Trophoblast cell (in vitro differentiated cells and primary cell): ENCODE results near the gene EFNA1.

Source experiments
- DNase-seq, 2 donors: peaks; one replicate each; pipeline ENCODE4 v3.0.0-alpha.2; 2016
- H2AFZ ChIP-seq: 2 replicates; pipeline ENCODE4 v1.6.1; 2013; ENCODE audit warnings: low read length, moderate library complexity, mild to moderate bottlenecking; ENCODE audit not compliant: insufficient read depth, poor library complexity
- H2AK5ac ChIP-seq: 2 replicates; pipeline ENCODE4 v1.6.1; 2013; ENCODE audit warnings: mild to moderate bottlenecking, low read length
- H2BK120ac ChIP-seq: 2 replicates; pipeline ENCODE4 v1.6.1; 2013; ENCODE audit warnings: low read length, mild to moderate bottlenecking, moderate library complexity; ENCODE audit not compliant: insufficient read depth, poor library complexity
- H2BK12ac ChIP-seq: 2 replicates; pipeline ENCODE4 v1.6.1; 2013; ENCODE audit warnings: mild to moderate bottlenecking, low read length, moderate library complexity
- H2BK5ac ChIP-seq: 2 replicates; pipeline ENCODE4 v1.6.1; 2013; ENCODE audit warnings: low read length, low read depth, moderate library complexity, mild to moderate bottlenecking; ENCODE audit not compliant: poor library complexity
- H3K14ac ChIP-seq: 2 replicates; pipeline ENCODE4 v1.6.1; 2013; ENCODE audit warnings: mild to moderate bottlenecking, low read length
- H3K18ac ChIP-seq: 2 replicates; pipeline ENCODE4 v1.6.1; 2013; ENCODE audit warnings: mild to moderate bottlenecking, low read length
- H3K23ac ChIP-seq: 2 replicates; pipeline ENCODE4 v1.6.1; 2013; ENCODE audit warnings: low read length
- H3K27ac ChIP-seq: 2 replicates; pipeline ENCODE4 v1.5.1; 2013; ENCODE audit warnings: low read depth, mild to moderate bottlenecking, inconsistent platforms, low read length, moderate library complexity
- H3K27me3 ChIP-seq: 2 replicates; pipeline ENCODE4 v1.6.1; 2013; ENCODE audit warnings: inconsistent platforms, mild to moderate bottlenecking, low read length, moderate library complexity; ENCODE audit not compliant: insufficient read depth
- H3K36me3 ChIP-seq, 2 experiments: 1 replicate in 1 of 2; 2 replicates in 1 of 2; pipeline ENCODE4 v1.6.1; 2013; ENCODE audit warnings: low read length in 2 of 2, mild to moderate bottlenecking in 2 of 2, moderate library complexity in 1 of 2; ENCODE audit not compliant: insufficient read depth in 2 of 2, control insufficient read depth in 1 of 2
- H3K4ac ChIP-seq: 2 replicates; pipeline ENCODE4 v1.6.1; 2013; ENCODE audit warnings: low read depth, mild to moderate bottlenecking, low read length, moderate library complexity
- H3K4me1 ChIP-seq, 2 experiments: 1 replicate in 1 of 2; 2 replicates in 1 of 2; pipeline ENCODE4 v1.6.1; 2013; ENCODE audit warnings: low read length in 2 of 2, mild to moderate bottlenecking in 2 of 2, moderate library complexity in 1 of 2; ENCODE audit not compliant: insufficient read depth in 2 of 2, control insufficient read depth in 1 of 2
- H3K4me2 ChIP-seq: 2 replicates; pipeline ENCODE4 v1.6.1; 2013; ENCODE audit warnings: inconsistent platforms, mild to moderate bottlenecking, low read length, moderate library complexity
- H3K4me3 ChIP-seq: 2 replicates; pipeline ENCODE4 v1.5.1; 2013; ENCODE audit warnings: mild to moderate bottlenecking, low read depth, low read length, inconsistent platforms
- H3K79me1 ChIP-seq: one replicate; pipeline ENCODE4 v1.6.1; 2013; ENCODE audit warnings: low read length
- H3K79me2 ChIP-seq: 2 replicates; pipeline ENCODE4 v1.6.1; 2013; ENCODE audit warnings: low read length, mild to moderate bottlenecking; ENCODE audit not compliant: control insufficient read depth, insufficient read depth, poor library complexity
- H3K9ac ChIP-seq: 2 replicates; pipeline ENCODE4 v1.6.1; 2013; ENCODE audit warnings: mild to moderate bottlenecking, low read length
- H3K9me3 ChIP-seq: 2 replicates; pipeline ENCODE4 v1.6.1; 2013; ENCODE audit warnings: low read depth, mild to moderate bottlenecking, control low read depth, inconsistent platforms, low read length; ENCODE audit not compliant: insufficient read depth
- H4K12ac ChIP-seq: 2 replicates; pipeline ENCODE4 v1.6.1; 2013; ENCODE audit warnings: low read depth, mild to moderate bottlenecking, low read length, moderate library complexity
- H4K8ac ChIP-seq: 2 replicates; pipeline ENCODE4 v1.6.1; 2013; ENCODE audit warnings: low read depth, mild to moderate bottlenecking, low read length, moderate library complexity
- H4K91ac ChIP-seq: one replicate; pipeline ENCODE4 v1.6.1; 2013; ENCODE audit warnings: low read depth, mild to moderate bottlenecking, low read length, moderate library complexity
- WGBS: extraction: QIAGEN DNeasy Blood & Tissue Kit; methylation state at CpG from one replicate; pipeline ENCODE4 v1.1.7; 2013; ENCODE audit warnings: missing lambda C conversion rate; ENCODE audit not compliant: insufficient read length, insufficient coverage; ENCODE audit errors: extremely low coverage; 5-methylcytosine and 5-hydroxymethylcytosine counted together

EFNA1 gene

DNA sequence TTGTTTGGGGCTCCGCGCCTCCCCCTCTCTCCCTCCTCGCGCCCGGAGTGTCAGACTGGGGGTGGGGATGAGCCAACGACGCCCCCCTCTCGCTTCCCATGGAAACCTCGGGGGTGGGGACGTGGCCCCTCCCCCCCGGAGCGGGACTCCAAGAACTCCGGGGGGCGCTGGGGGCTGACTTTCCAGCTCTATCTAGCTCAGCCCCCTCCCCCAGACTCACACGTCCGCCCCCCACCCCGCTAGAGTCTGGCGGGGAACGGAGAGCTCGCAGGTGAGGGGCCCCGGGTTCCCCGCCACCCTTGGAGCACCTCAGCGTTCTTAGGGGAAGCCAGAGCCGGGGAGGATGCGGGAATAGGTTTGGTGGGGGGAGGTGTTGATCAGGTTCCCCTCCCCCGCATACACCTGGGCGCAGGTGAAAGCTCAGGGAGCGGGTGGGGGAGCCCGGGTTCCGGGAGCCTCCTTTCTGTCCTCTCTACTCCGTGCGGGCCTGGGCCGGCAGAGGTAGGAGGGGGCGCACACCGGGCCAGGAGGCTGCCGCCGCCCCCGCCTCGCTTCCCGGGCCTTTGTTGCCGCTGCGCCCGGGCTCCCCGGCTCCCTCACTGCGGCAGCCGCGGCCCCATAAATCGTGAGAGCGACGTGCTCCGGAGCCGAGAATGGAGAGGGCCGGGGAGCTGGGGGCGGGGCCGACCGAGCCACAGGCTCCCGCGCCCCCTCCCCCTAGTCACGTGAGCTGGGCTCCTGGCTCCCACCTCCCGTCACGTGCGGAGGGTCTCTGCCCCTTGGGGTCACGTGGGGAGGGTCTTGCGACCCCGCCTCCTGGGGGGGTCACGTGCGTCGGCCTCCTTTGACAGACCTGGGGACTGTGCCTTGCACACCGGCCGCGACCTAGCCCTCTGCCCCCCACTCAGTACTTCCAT lies 47.1 kb upstream of the EFNA1 start:
- H3K14ac ChIP-seq, result no peak overlapping the region
- H3K4me3 ChIP-seq, result no peak overlapping the region
- H3K4me1 ChIP-seq, result peaks cover 23 to 35% of the 10 kb centered on the region in 2 experiments
- no peak overlapping the region for H4K12ac ChIP-seq
- peak overlapping the region; percentile 79 for H3K4me2 ChIP-seq
- no peak overlapping the region for H2BK12ac ChIP-seq
- no peak overlapping the region for H2BK120ac ChIP-seq
- H2AK5ac ChIP-seq, result no peak overlapping the region
- no peak overlapping the region for H3K4ac ChIP-seq
- H2BK5ac ChIP-seq, result no peak overlapping the region
- no peaks in the 10 kb centered on the region for H3K79me2 ChIP-seq
- no peaks in the 10 kb centered on the region for H3K36me3 ChIP-seq
- no CpG with 5 or more reads among the region's 71 CpGs for WGBS
- peaks cover 4% of the 10 kb centered on the region for H3K79me1 ChIP-seq
- no peak overlapping the region for H4K8ac ChIP-seq
- DNase-seq, result no peak
- peaks cover 51% of the 10 kb centered on the region for H3K27me3 ChIP-seq
- no peak overlapping the region for H3K18ac ChIP-seq
- no peak overlapping the region for H3K9ac ChIP-seq
- peaks cover 8% of the 10 kb centered on the region for H3K9me3 ChIP-seq
- no peak overlapping the region for H4K91ac ChIP-seq
- no peak overlapping the region for H3K27ac ChIP-seq
- peak overlapping the region; percentile 15 for H3K23ac ChIP-seq
- no peak overlapping the region for H2AFZ ChIP-seq

DNA sequence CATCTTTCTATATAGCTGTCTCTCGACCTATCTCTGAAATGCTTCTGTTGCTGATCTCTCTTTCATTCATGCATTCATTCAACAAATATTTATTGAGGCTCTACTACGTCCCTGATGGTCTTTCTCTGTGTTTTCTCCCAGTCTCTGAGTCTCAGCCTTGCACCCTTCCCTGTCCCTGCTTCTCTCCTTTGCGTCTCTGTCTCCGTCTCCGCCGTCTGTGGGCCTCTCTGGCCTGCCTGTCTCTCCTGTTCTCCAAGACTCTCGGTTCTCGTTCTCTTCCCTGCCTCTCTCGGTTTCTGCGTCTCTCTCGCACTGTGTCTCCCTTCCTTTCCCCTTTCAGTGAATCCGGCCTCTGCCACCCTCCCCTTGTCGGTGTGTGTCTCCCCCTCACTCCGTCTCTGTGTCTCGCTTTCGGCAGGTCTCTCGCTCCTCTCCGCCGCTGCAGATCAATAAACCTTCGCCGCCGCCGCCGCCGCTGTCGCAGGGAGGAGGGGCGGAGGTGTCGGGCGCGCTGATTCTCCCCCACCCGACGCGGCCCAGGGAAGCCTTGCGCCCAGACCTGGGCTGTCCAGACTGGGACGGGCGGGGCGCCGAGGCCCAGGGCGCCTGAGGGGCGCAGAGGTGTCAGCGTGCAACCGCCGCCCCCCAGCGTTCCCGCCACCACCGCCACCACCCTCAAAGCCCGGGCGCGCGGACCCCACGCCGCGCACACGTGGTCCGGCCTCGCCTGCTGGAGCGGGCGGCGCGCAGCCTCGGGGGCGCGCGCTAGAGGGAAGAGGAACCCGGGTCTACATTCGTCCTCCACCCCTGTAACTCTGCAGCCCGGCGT lies 46.0 kb upstream of the EFNA1 start:
- Histone ChIP-seq H4K12ac (no peak overlapping the region), H3K4me2 (peak overlapping the region; percentile 79), H3K36me3 (no peaks in the 10 kb centered on the region), H2AFZ (no peak overlapping the region), H2BK12ac (no peak overlapping the region), H3K79me1 (peaks cover 5% of the 10 kb centered on the region), H2BK5ac (no peak overlapping the region), H4K8ac (no peak overlapping the region), H3K18ac (no peak overlapping the region), H3K79me2 (no peaks in the 10 kb centered on the region), H3K4me1 (peaks cover 29 to 41% of the 10 kb centered on the region in 2 experiments), H3K9me3 (peaks cover 8% of the 10 kb centered on the region), H3K4ac (no peak overlapping the region), H2BK120ac (no peak overlapping the region), H3K4me3 (no peak overlapping the region), H3K27ac (no peak overlapping the region), H3K27me3 (peaks cover 51% of the 10 kb centered on the region), H4K91ac (no peak overlapping the region), H3K23ac (no peak overlapping the region), H3K9ac (no peak overlapping the region), H2AK5ac (no peak overlapping the region), H3K14ac (no peak overlapping the region)
- no peak for DNase-seq
- no CpG with 5 or more reads among the region's 68 CpGs for WGBS

DNA sequence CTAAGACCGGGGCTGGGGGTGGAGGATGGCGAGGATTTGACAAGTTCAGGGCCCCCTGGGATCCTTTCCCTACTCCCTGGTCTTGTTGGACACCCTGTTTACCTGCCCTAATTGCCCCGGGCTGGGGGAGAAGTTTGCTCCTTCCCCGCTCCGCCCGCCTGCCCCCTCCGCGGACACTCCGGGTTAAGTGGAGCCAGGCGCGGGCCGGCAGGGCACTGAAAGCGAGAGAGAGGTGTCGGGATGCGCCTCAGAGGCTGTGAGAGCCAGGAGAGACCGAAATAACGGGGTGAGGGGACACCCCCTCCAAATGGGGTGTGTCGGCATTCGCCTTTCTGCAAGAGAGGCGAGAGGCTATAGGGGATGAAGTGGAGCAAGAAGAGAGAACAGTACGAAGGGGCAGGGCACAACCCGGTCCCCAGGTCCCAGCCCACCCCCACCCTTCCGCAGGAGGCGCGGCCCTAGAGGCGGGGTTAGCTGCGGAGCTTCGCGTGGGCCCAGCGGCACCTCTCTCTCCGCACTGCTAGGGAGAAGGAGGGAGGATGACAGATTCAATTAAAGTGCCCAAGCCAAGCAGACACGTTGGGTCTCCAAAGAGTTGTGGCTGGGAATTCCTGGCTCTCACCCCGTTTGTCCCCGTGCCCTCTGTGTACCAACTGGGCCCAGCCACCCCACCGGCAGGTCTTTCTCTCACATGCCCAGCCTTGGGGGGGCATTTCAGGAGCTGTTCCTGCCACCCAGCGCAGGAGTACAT lies 45.2 kb upstream of the EFNA1 start:
- Histone ChIP-seq H3K23ac (no peak overlapping the region), H3K9ac (no peak overlapping the region), H4K12ac (no peak overlapping the region), H2BK120ac (no peak overlapping the region), H2AFZ (no peak overlapping the region), H3K4me1 (peaks cover 29 to 41% of the 10 kb centered on the region in 2 experiments), H3K4me2 (peak overlapping the region; percentile 33), H3K27me3 (peaks cover 51% of the 10 kb centered on the region), H3K4ac (no peak overlapping the region), H3K27ac (no peak overlapping the region), H3K36me3 (no peaks in the 10 kb centered on the region), H4K91ac (no peak overlapping the region), H3K79me2 (no peaks in the 10 kb centered on the region), H2AK5ac (no peak overlapping the region), H2BK12ac (no peak overlapping the region), H3K18ac (no peak overlapping the region), H3K4me3 (no peak overlapping the region), H3K9me3 (peaks cover 8% of the 10 kb centered on the region), H2BK5ac (no peak overlapping the region), H4K8ac (no peak overlapping the region), H3K14ac (no peak overlapping the region), H3K79me1 (peaks cover 5% of the 10 kb centered on the region)
- no CpG with 5 or more reads among the region's 36 CpGs for WGBS
- no peak for DNase-seq

DNA sequence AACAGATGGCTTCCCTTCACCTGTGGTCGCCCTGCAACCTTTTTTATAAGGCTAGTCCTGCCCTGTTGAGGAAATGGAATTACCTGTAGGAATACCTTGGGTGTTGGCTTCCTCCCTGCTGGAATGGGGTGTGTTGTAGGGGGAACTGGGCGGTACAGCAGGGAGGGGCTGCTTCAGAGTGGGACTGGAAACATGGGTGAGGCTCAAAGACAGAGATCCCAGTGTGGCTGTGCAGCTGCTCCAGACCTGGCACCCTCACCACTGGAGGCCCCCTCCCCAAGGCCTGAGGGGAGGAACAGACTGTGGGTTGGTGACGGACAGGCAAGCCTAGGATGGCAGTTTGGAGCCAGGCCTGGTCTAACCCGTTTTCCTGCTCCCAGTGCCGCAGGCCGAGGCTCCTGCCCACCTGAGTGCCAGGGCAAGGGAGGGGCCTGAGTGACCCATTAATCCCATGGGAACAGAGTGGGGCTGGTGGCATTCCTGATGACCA lies 44.6 kb upstream of the EFNA1 start:
- H3K4me3 ChIP-seq, result no peak overlapping the region
- peaks cover 51% of the 10 kb centered on the region for H3K27me3 ChIP-seq
- H3K4me2 ChIP-seq, result no peak overlapping the region
- H3K4ac ChIP-seq, result no peak overlapping the region
- peaks cover 29 to 41% of the 10 kb centered on the region in 2 experiments for H3K4me1 ChIP-seq
- H2BK12ac ChIP-seq, result no peak overlapping the region
- H2AFZ ChIP-seq, result no peak overlapping the region
- no peak overlapping the region for H3K23ac ChIP-seq
- no peak overlapping the region for H4K12ac ChIP-seq
- peaks cover 5% of the 10 kb centered on the region for H3K79me1 ChIP-seq
- WGBS, result no CpG with 5 or more reads among the region's 6 CpGs
- H4K91ac ChIP-seq, result no peak overlapping the region
- no peak overlapping the region for H3K9ac ChIP-seq
- H3K18ac ChIP-seq, result no peak overlapping the region
- no peaks in the 10 kb centered on the region for H3K36me3 ChIP-seq
- H3K14ac ChIP-seq, result no peak overlapping the region
- H2BK120ac ChIP-seq, result no peak overlapping the region
- H3K9me3 ChIP-seq, result peaks cover 8% of the 10 kb centered on the region
- no peak for DNase-seq
- H3K27ac ChIP-seq, result no peak overlapping the region
- H2BK5ac ChIP-seq, result no peak overlapping the region
- H2AK5ac ChIP-seq, result no peak overlapping the region
- H3K79me2 ChIP-seq, result no peaks in the 10 kb centered on the region
- no peak overlapping the region for H4K8ac ChIP-seq
